OCI-LY7 (cell line): ENCODE results near the gene TMEM183A. TPM values are rescaled to one million over a fixed set of nuclear protein-coding genes. Genes with fewer than 3 reads are reported as not detected.
A peak's percentile ranks its signal among the peaks of the same experiment; 100 is the strongest.

Experiments
- BruUV-seq: library from RNA; stranded (reverse); fragments of 400-500 nt; replicated peaks from 2 replicates; lab custom pipeline; 2021; lab: Mats Ljungman, UMichigan
- CTCF ChIA-PET: fragments of 300-600 bp; sonication (Branson Sonifier 250); formaldehyde crosslinking; loops from one replicate; lab custom pipeline; 2022; ENCODE audit warnings: antibody characterized with exemption; ENCODE audit not compliant: unreplicated experiment; lab: Charles Lee
- POLR2A ChIA-PET: fragments of 300-600 bp; sonication (Branson Sonifier 250); formaldehyde crosslinking; loops from one replicate; lab custom pipeline; 2022; ENCODE audit warnings: antibody characterized with exemption; lab: Charles Lee
- DNase-seq: peaks from one replicate; pipeline ENCODE4 v3.0.0-alpha.2; 2015; ENCODE audit warnings: low spot score
- H2AFZ ChIP-seq: fragments of 200-600 bp; sonication (generic), shearing (Covaris generic); 2 replicates; pipeline ENCODE4 v1.6.1; 2014; ENCODE audit warnings: mild to moderate bottlenecking, antibody characterized with exemption, low read length, moderate library complexity
- H3K27ac ChIP-seq: fragments of 200-600 bp; sonication (generic); 2 replicates; pipeline ENCODE4 v1.5.1; 2014; ENCODE audit warnings: mixed run types, low read depth, mild to moderate bottlenecking, moderate library complexity, low read length, inconsistent platforms; ENCODE audit not compliant: poor library complexity, severe bottlenecking
- H3K36me3 ChIP-seq: fragments of 200-600 bp; sonication (generic); 2 replicates; pipeline ENCODE4 v1.6.1; 2014; ENCODE audit warnings: mild to moderate bottlenecking, antibody characterized with exemption, low read length, moderate library complexity, mixed read lengths; ENCODE audit not compliant: insufficient read depth
- H3K4me1 ChIP-seq: fragments of 200-600 bp; sonication (generic); 2 replicates; pipeline ENCODE4 v1.5.1; 2014; ENCODE audit warnings: mild to moderate bottlenecking, low read length; ENCODE audit not compliant: insufficient read depth, poor library complexity, severe bottlenecking
- H3K4me2 ChIP-seq: fragments of 200-600 bp; sonication (generic); 2 replicates; pipeline ENCODE4 v1.6.1; 2014; ENCODE audit warnings: mild to moderate bottlenecking, low read length
- H3K4me3 ChIP-seq: fragments of 200-600 bp; sonication (generic); 2 replicates; pipeline ENCODE4 v1.5.1; 2014; ENCODE audit warnings: mild to moderate bottlenecking, low read depth, low read length; ENCODE audit not compliant: poor library complexity, severe bottlenecking
- H3K79me2 ChIP-seq: fragments of 200-600 bp; sonication (generic); 2 replicates; pipeline ENCODE4 v1.6.1; 2016; ENCODE audit warnings: low read depth, mild to moderate bottlenecking, low read length, moderate library complexity, mixed read lengths; ENCODE audit not compliant: insufficient read depth
- H3K9me2 ChIP-seq: fragments of 200-600 bp; sonication (generic); 2 replicates; pipeline ENCODE4 v1.6.1; 2016; ENCODE audit warnings: mild to moderate bottlenecking, low read length, mixed read lengths; ENCODE audit not compliant: insufficient read depth
- H3K9me3 ChIP-seq: fragments of 200-600 bp; sonication (generic); 2 replicates; pipeline ENCODE4 v1.6.1; 2014; ENCODE audit warnings: mild to moderate bottlenecking, mixed run types, low read length, mixed read lengths
- H4K20me1 ChIP-seq: fragments of 200-600 bp; sonication (generic); 2 replicates; pipeline ENCODE4 v1.6.1; 2014; ENCODE audit warnings: mild to moderate bottlenecking, antibody characterized with exemption, low read length, moderate library complexity, mixed read lengths; ENCODE audit not compliant: insufficient read depth
- EZH2phosphoT487 ChIP-seq: fragments of 200-600 bp; sonication (generic); IDR thresholded peaks from 2 replicates; pipeline ENCODE4 v1.6.1; 2018; ENCODE audit warnings: low read depth, borderline replicate concordance, mild to moderate bottlenecking, mixed run types, antibody characterized with exemption, low read length, moderate library complexity, mixed read lengths
- intact Hi-C: fragments of 100-400 bp; cut with micrococcal nuclease; formaldehyde crosslinking; loops from one replicate; pipeline ENCODE4 v1.10.0; 2022; ENCODE audit not compliant: unreplicated experiment
- total RNA-seq, 2 experiments: library from RNA; depleted of rRNA in 1 of 2; stranded (reverse); fragments of >200 nt in 1 of 2; shearing (Covaris generic) in 1 of 2; gene quantifications; 2 replicates each; pipeline ENCODE4 v1.2.3, GENCODE V29; 2014 to 2022
- TF ChIP-seq, protein P1 (sequence below): fragments of 200-600 bp; sonication (generic); conservative IDR thresholded peaks from 2 replicates; pipeline ENCODE4 v1.5.1; 2014; ENCODE audit warnings: mild to moderate bottlenecking, antibody characterized with exemption, low read length, moderate library complexity, mixed read lengths

TMEM183A gene
- total RNA-seq, 2 experiments from 2014 or later, result 83.9 to 92.4 TPM

DNA sequence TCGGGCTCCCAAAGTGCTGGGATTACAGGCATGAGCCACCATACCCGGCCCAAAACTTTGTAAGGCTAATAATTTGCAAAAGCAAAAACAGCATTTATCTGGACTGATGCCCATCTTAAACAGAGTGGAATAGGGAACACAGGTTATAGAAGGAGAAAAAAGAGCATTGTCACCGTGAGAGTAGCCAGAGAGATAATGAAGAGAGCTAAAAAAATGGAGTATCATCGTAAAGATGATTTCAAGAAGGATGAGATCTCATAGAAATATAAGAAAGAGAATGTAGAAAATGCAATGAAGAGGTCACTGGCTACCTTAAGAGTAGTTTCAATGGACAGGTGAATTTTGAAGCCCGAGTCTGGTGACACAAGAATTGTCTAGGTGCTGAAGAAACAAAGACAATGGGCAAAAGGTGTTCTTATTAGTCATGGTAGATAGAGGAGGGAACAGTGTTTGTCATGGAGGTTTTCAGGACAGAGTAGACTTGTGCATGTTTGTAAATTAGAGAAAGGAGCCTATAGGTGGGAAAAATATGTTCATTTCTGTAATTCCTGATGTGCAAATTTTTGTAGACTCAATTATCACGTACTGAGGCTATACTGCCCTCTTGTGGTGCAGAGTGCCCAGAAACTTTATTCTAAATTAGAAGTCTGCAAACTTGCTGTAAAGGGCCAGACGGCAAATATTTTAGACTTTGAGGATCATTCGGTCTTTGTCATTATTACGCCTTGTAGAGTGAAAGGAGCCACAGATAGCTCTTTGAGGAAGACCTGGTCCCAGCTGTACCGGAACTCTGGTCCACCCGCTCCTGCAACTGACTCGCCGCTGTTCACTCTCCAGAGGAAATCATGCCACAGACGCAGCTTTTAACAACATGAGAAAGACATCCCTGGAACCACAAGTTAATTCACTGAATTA, 8.1 kb upstream of the TMEM183A start:
- Histone ChIP-seq H3K4me2 (peak overlapping the region; percentile 63), H4K20me1 (no peaks in the 10 kb centered on the region), H3K9me2 (no peaks in the 10 kb centered on the region), H3K79me2 (no peaks in the 10 kb centered on the region), H3K9me3 (no peaks in the 10 kb centered on the region), H3K4me3 (peak overlapping the region; percentile 22), H2AFZ (peak overlapping the region; percentile 76; the same call in 1 of the 2 replicates), H3K36me3 (no peaks in the 10 kb centered on the region), H3K27ac (peak overlapping the region; percentile 65), H3K4me1 (peaks cover 16% of the 10 kb centered on the region)
- DNase-seq, result peak; percentile 83
- BruUV-seq, result no TSS peak
- intact Hi-C loops, result loop anchor here (2.0 to 5.0 kb wide), 3 partner anchors 72 to 247 kb away; partner anchors contain the start of genes KLHL12 and RABIF
- no peak for TF ChIP-seq EZH2phosphoT487
- TF ChIP-seq, protein P1, sequence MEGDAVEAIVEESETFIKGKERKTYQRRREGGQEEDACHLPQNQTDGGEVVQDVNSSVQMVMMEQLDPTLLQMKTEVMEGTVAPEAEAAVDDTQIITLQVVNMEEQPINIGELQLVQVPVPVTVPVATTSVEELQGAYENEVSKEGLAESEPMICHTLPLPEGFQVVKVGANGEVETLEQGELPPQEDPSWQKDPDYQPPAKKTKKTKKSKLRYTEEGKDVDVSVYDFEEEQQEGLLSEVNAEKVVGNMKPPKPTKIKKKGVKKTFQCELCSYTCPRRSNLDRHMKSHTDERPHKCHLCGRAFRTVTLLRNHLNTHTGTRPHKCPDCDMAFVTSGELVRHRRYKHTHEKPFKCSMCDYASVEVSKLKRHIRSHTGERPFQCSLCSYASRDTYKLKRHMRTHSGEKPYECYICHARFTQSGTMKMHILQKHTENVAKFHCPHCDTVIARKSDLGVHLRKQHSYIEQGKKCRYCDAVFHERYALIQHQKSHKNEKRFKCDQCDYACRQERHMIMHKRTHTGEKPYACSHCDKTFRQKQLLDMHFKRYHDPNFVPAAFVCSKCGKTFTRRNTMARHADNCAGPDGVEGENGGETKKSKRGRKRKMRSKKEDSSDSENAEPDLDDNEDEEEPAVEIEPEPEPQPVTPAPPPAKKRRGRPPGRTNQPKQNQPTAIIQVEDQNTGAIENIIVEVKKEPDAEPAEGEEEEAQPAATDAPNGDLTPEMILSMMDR, result peak; percentile 96
- ChIA-PET CTCF (no interaction called here), POLR2A (interaction anchor here (0.7 to 0.9 kb wide), 2 partner anchors 17 to 32 kb away, joined by 3 to 8 read pairs; no protein-coding TSS in a partner anchor)

- H3K4me2 ChIP-seq, result no peak overlapping the region
- ChIA-PET POLR2A (no interaction called here), CTCF (interaction anchor here (1.1 kb wide), 1 partner anchor 40 kb away, joined by 3 read pairs; no protein-coding TSS in a partner anchor)
- peaks cover 16% of the 10 kb centered on the region for H3K4me1 ChIP-seq
- no peaks in the 10 kb centered on the region for H3K9me3 ChIP-seq
- BruUV-seq, result no TSS peak
- no peak for DNase-seq
- peak overlapping the region; percentile 65 for H3K27ac ChIP-seq
- H3K4me3 ChIP-seq, result no peak overlapping the region
- intact Hi-C loops, result loop anchor here (10.0 kb wide), 2 partner anchors 386 to 656 kb away; partner anchors contain the start of genes PPP1R12B and UBE2T
- H3K36me3 ChIP-seq, result no peaks in the 10 kb centered on the region
- no peaks in the 10 kb centered on the region for H3K9me2 ChIP-seq
- no peaks in the 10 kb centered on the region for H4K20me1 ChIP-seq
- H3K79me2 ChIP-seq, result no peaks in the 10 kb centered on the region
- TF ChIP-seq, protein P1, result no peak
- no peak for TF ChIP-seq EZH2phosphoT487
- peak overlapping the region; percentile 76; the same call in 1 of the 2 replicates for H2AFZ ChIP-seq
Measured at GRCh38 chr1:203000217-203000944, 6.8 kb upstream of the TMEM183A start.
